ENCODE measurements around the gene SNTN.

SNTN gene

GRCh38 chr3:63674586-63674985, 22.1 kb downstream of the SNTN start:
- no peak for DNase-seq (ENCODE audit: low read depth)

- DNase-seq (ENCODE audit: low read depth) = no peak
These were observed 26.7 kb downstream of the SNTN start for GRCh38 chr3:63679186-63679585.

GRCh38 chr3:63684081-63684480, 31.6 kb downstream of the SNTN start:
- DNase-seq (ENCODE audit: low read depth) = no peak

GRCh38 chr3:63685340-63685739, 32.9 kb downstream of the SNTN start:
- no peak for DNase-seq (ENCODE audit: low read depth)

- DNase-seq (ENCODE audit: low read depth) = no peak
These were observed 35.1 kb downstream of the SNTN start for GRCh38 chr3:63687278-63688225.

GRCh38 chr3:63689285-63689684, 36.8 kb downstream of the SNTN start:
- no peak for DNase-seq (ENCODE audit: low read depth)

- no peak for DNase-seq (ENCODE audit: low read depth)
These were observed 40.9 kb downstream of the SNTN start for GRCh38 chr3:63693351-63693750.

- no peak for DNase-seq (ENCODE audit: low read depth)
These were observed 52.7 kb downstream of the SNTN start for GRCh38 chr3:63705092-63705645.

- DNase-seq (ENCODE audit: low read depth) = no peak
These were observed 54.0 kb downstream of the SNTN start for GRCh38 chr3:63706321-63707085.

GRCh38 chr3:63707731-63708130, 55.3 kb downstream of the SNTN start:
- no peak for DNase-seq (ENCODE audit: low read depth)

- DNase-seq (ENCODE audit: low read depth) = no peak
These were observed 57.1 kb downstream of the SNTN start for GRCh38 chr3:63709576-63709975.

Measured in T follicular helper cell (primary cell).